Measurements from ENCODE around the gene WDPCP.

Gene WDPCP

GRCh38 chr2:63520793-63521192 lies 67.5 kb downstream of the WDPCP start:
- no peak for TF ChIP-seq CTCF (IDR thresholded peaks at IDR 0.05; ENCODE audit: low read depth, low read length)
- H3K4me3 ChIP-seq (replicated peaks in 1 of 2; ENCODE audit: low read depth in 2 of 2, low read length in 2 of 2) = no peak overlapping the region
- DNase-seq (ENCODE audit: low read depth in 2 of 2) = no peak

GRCh38 chr2:63514781-63515180 lies 73.5 kb downstream of the WDPCP start:
- no peak for DNase-seq (ENCODE audit: low read depth in 2 of 2)
- no peak for TF ChIP-seq CTCF (IDR thresholded peaks at IDR 0.05; ENCODE audit: low read depth, low read length)
- no peak overlapping the region for H3K4me3 ChIP-seq (replicated peaks in 1 of 2; ENCODE audit: low read depth in 2 of 2, low read length in 2 of 2)

GRCh38 chr2:63514237-63514716 lies 74.0 kb downstream of the WDPCP start:
- no peak overlapping the region for H3K4me3 ChIP-seq (replicated peaks in 1 of 2; ENCODE audit: low read depth in 2 of 2, low read length in 2 of 2)
- no peak for DNase-seq (ENCODE audit: low read depth in 2 of 2)
- TF ChIP-seq CTCF (IDR thresholded peaks at IDR 0.05; ENCODE audit: low read depth, low read length) = no peak

- TF ChIP-seq CTCF (IDR thresholded peaks at IDR 0.05; ENCODE audit: low read depth, low read length) = no peak
- DNase-seq (ENCODE audit: low read depth in 2 of 2) = no peak
Measured at GRCh38 chr2:63506320-63506719, 82.0 kb downstream of the WDPCP start.

GRCh38 chr2:63503818-63504217 lies 84.5 kb downstream of the WDPCP start:
- TF ChIP-seq CTCF (IDR thresholded peaks at IDR 0.05; ENCODE audit: low read depth, low read length) = no peak
- H3K4me3 ChIP-seq (replicated peaks in 1 of 2; ENCODE audit: low read depth in 2 of 2, low read length in 2 of 2) = no peak overlapping the region
- no peak for DNase-seq (ENCODE audit: low read depth in 2 of 2)

More at GRCh38 chr2:63506320-63506719, 82.0 kb downstream of the WDPCP start:
- H3K4me3 ChIP-seq (replicated peaks in 1 of 2; ENCODE audit: low read depth in 2 of 2, low read length in 2 of 2) = no peak overlapping the region

GRCh38 chr2:63500398-63500797 lies 87.9 kb downstream of the WDPCP start:
- H3K4me3 ChIP-seq (replicated peaks in 1 of 2; ENCODE audit: low read depth in 2 of 2, low read length in 2 of 2) = no peak overlapping the region
- no peak for TF ChIP-seq CTCF (IDR thresholded peaks at IDR 0.05; ENCODE audit: low read depth, low read length)
- no peak for DNase-seq (ENCODE audit: low read depth in 2 of 2)

GRCh38 chr2:63497576-63497975 lies 90.7 kb downstream of the WDPCP start:
- no peak overlapping the region for H3K4me3 ChIP-seq (replicated peaks in 1 of 2; ENCODE audit: low read depth in 2 of 2, low read length in 2 of 2)
- DNase-seq (ENCODE audit: low read depth in 2 of 2) = no peak
- TF ChIP-seq CTCF (IDR thresholded peaks at IDR 0.05; ENCODE audit: low read depth, low read length) = no peak

Data from cardiac fibroblast (primary cell).